NCI-H2081 treated with DMSO at 0.1 percent for 48 hours (cell line): Measurements from ENCODE around the gene PSTPIP2.
"Not testable (repeated sequence)": the region's sequence is repeated elsewhere in the genome, so short reads cannot be mapped to it uniquely, and the experiment has no call there.

Source experiments
- DNase-seq: peaks from one replicate; lab custom pipeline; 2025; lab: John Stamatoyannopoulos, UW

Gene PSTPIP2

GRCh38 chr18:46035696-46036680, 36.1 kb downstream of the PSTPIP2 start:
- DNase-seq: no peak

GRCh38 chr18:46034230-46034629, 37.8 kb downstream of the PSTPIP2 start:
- no peak for DNase-seq

- DNase-seq: no peak
Observed at GRCh38 chr18:46031741-46032140, 40.3 kb downstream of the PSTPIP2 start.

GRCh38 chr18:46028536-46028891, 43.5 kb downstream of the PSTPIP2 start:
- no peak for DNase-seq

GRCh38 chr18:46019936-46020335, 52.1 kb downstream of the PSTPIP2 start:
- no peak for DNase-seq

GRCh38 chr18:46013484-46014189, 58.4 kb downstream of the PSTPIP2 start:
- DNase-seq: no peak

GRCh38 chr18:46010676-46011075, 61.4 kb downstream of the PSTPIP2 start:
- no peak for DNase-seq

GRCh38 chr18:46010050-46010449, 62.0 kb downstream of the PSTPIP2 start:
- no peak for DNase-seq

GRCh38 chr18:46009125-46009840, 62.8 kb downstream of the PSTPIP2 start:
- DNase-seq: no peak

GRCh38 chr18:46008531-46008930, 63.5 kb downstream of the PSTPIP2 start:
- DNase-seq: no peak

GRCh38 chr18:46007165-46007564, 64.9 kb downstream of the PSTPIP2 start:
- DNase-seq: no peak

- DNase-seq: no peak
Observed at GRCh38 chr18:46002934-46003333, 69.1 kb downstream of the PSTPIP2 start.

- DNase-seq: no peak
Observed at GRCh38 chr18:46001892-46002291, 70.2 kb downstream of the PSTPIP2 start.

- no peak for DNase-seq
Observed at GRCh38 chr18:46001074-46001473, 71.0 kb downstream of the PSTPIP2 start.

- no peak for DNase-seq
Observed at GRCh38 chr18:45999536-45999935, 72.5 kb downstream of the PSTPIP2 start.

GRCh38 chr18:45998244-45998643, 73.8 kb downstream of the PSTPIP2 start:
- no peak for DNase-seq

GRCh38 chr18:45997700-45998151, 74.3 kb downstream of the PSTPIP2 start:
- DNase-seq: no peak

- DNase-seq: no peak
Observed at GRCh38 chr18:45995461-45995860, 76.6 kb downstream of the PSTPIP2 start.

- no peak for DNase-seq
Observed at GRCh38 chr18:45993438-45993837, 78.6 kb downstream of the PSTPIP2 start.

GRCh38 chr18:45992527-45992926, 79.5 kb downstream of the PSTPIP2 start:
- DNase-seq: not testable (repeated sequence)

- DNase-seq: no peak
Observed at GRCh38 chr18:45991788-45992187, 80.3 kb downstream of the PSTPIP2 start.

- DNase-seq: no peak
Observed at GRCh38 chr18:45984546-45985235, 87.4 kb downstream of the PSTPIP2 start.
